ENCODE data around the gene TTYH3.

GRCh38 chr7:2689343-2689847 is 57.6 kb downstream of the TTYH3 start:
- TF ChIP-seq POLR2A (IDR thresholded peaks at IDR 0.05; ENCODE audit: low read length) (no peak), GATA1 (IDR thresholded peaks at IDR 0.05; ENCODE audit: low read depth, low read length) (no peak)

All from erythroblast (primary cell).